SK-N-SH (cell line): ENCODE data around the gene ARHGAP23. TPM values are rescaled to one million over a fixed set of nuclear protein-coding genes. Genes with fewer than 3 reads are reported as not detected.

Source experiments
- CTCF ChIA-PET: fragments of 300-600, 350-600 bp; formaldehyde crosslinking; extraction: SDS; loops from one replicate; lab custom pipeline; 2021; lab: Yijun Ruan, JAX
- POLR2A ChIA-PET: fragments of 350-600 bp; sonication (Branson Sonifier 250); formaldehyde crosslinking; extraction: SDS; loops from one replicate; lab custom pipeline; 2020; ENCODE audit warnings: antibody characterized with exemption, inconsistent platforms; lab: Yijun Ruan, JAX
- DNase-seq: peaks from one replicate; pipeline ENCODE4 v3.0.0; 2012
- H2AFZ ChIP-seq: fragments of 200-600 bp; sonication (generic); 2 replicates; pipeline ENCODE4 v1.8.1; 2016; ENCODE audit warnings: antibody characterized with exemption, mild to moderate bottlenecking, low read depth
- H3F3A ChIP-seq: fragments of 200-600 bp; sonication (generic); replicated peaks from 2 replicates; pipeline ENCODE3; 2016; ENCODE audit warnings: antibody characterized with exemption, mild to moderate bottlenecking; ENCODE audit not compliant: insufficient read depth
- H3K27ac ChIP-seq, 2 experiments: fragments of 200-500 bp in 1 of 2; fragments of 200-600 bp in 1 of 2; sonication (Bioruptor generic) in 1 of 2; sonication (generic), shearing (Covaris generic) in 1 of 2; 2 replicates each; pipeline versions ENCODE4 v1.5.1 to v1.6.1; 2014 to 2016; ENCODE audit warnings: low read depth in 2 of 2, inconsistent platforms in 1 of 2, low read length in 1 of 2, mild to moderate bottlenecking in 1 of 2, mixed read lengths in 1 of 2
- H3K27me3 ChIP-seq: fragments of 200-600 bp; sonication (generic), shearing (Covaris generic); 2 replicates; pipeline ENCODE4 v1.6.1; 2016; ENCODE audit warnings: mixed run types; ENCODE audit not compliant: insufficient read depth
- H3K36me3 ChIP-seq, 2 experiments: fragments of 200-500 bp in 1 of 2; fragments of 200-600 bp in 1 of 2; sonication (Bioruptor generic) in 1 of 2; sonication (generic) in 1 of 2; replicated peaks in 1 of 2; 2 replicates each; pipeline versions ENCODE3 to v1.5.1; 2014 to 2016; ENCODE audit warnings: low read length in 1 of 2, mild to moderate bottlenecking in 1 of 2; ENCODE audit not compliant: insufficient read depth in 2 of 2, control insufficient read depth in 1 of 2
- H3K4me1 ChIP-seq, 2 experiments: fragments of 200-500 bp in 1 of 2; fragments of 200-600 bp in 1 of 2; sonication (Bioruptor generic) in 1 of 2; sonication (generic), shearing (Covaris generic) in 1 of 2; 2 replicates each; pipeline versions ENCODE4 v1.5.1 to v1.6.1; 2014 to 2016; ENCODE audit warnings: low read depth in 1 of 2, low read length in 1 of 2, mixed run types in 1 of 2; ENCODE audit not compliant: insufficient read depth in 2 of 2, control insufficient read depth in 1 of 2
- H3K4me2 ChIP-seq: fragments of 200-600 bp; sonication (generic), shearing (Covaris generic); 2 replicates; pipeline ENCODE4 v1.6.1; 2017; ENCODE audit warnings: mixed run types
- H3K4me3 ChIP-seq, 2 experiments: fragments of 200-500 bp in 1 of 2; fragments of 200-600 bp in 1 of 2; sonication (Bioruptor generic) in 1 of 2; sonication (generic), shearing (Covaris generic) in 1 of 2; 2 replicates each; pipeline versions ENCODE4 v1.5.1 to v1.8.1; 2014 to 2016; ENCODE audit warnings: low read depth in 2 of 2, inconsistent platforms in 1 of 2, low read length in 1 of 2, mild to moderate bottlenecking in 1 of 2, mixed read lengths in 1 of 2, moderate library complexity in 1 of 2
- H3K79me2 ChIP-seq: fragments of 200-600 bp; sonication (generic); 2 replicates; pipeline ENCODE4 v1.8.1; 2017; ENCODE audit warnings: mild to moderate bottlenecking; ENCODE audit not compliant: insufficient read depth
- H3K9ac ChIP-seq: fragments of 200-600 bp; sonication (generic); 2 replicates; pipeline ENCODE4 v1.6.1; 2017; ENCODE audit warnings: mixed run types
- H3K9me2 ChIP-seq: fragments of 200-600 bp; sonication (generic); 2 replicates; pipeline ENCODE4 v1.6.1; 2017; ENCODE audit warnings: mixed run types
- H3K9me3 ChIP-seq: fragments of 200-600 bp; sonication (generic); 2 replicates; pipeline ENCODE4 v1.6.1; 2017; ENCODE audit warnings: mixed run types, mild to moderate bottlenecking, moderate library complexity
- H4K20me1 ChIP-seq: fragments of 200-600 bp; sonication (generic); 2 replicates; pipeline ENCODE4 v1.6.1; 2017; ENCODE audit warnings: mild to moderate bottlenecking, mixed run types; ENCODE audit not compliant: insufficient read depth
- CHD2 ChIP-seq: fragments of 150-350 bp; IDR thresholded peaks from 2 replicates; pipeline ENCODE4 v1.6.1; 2018; ENCODE audit warnings: low read length; ENCODE audit not compliant: partially characterized antibody
- CTCF ChIP-seq: fragments of 200-600 bp; sonication (generic); IDR thresholded peaks from 2 replicates; pipeline ENCODE4 v1.6.1; 2017; ENCODE audit warnings: antibody characterized with exemption, mild to moderate bottlenecking, moderate library complexity
- ELF1 ChIP-seq: IDR thresholded peaks from 2 replicates; pipeline ENCODE4 v1.4.0; 2012
- EP300 ChIP-seq, 2 experiments: IDR thresholded peaks; 2 replicates each; pipeline versions ENCODE4 v1.4.0 to v1.6.1; 2012; ENCODE audit warnings: borderline replicate concordance in 1 of 2, low read depth in 1 of 2, low read length in 1 of 2
- EZH2phosphoT487 ChIP-seq: fragments of 200-600 bp; sonication (generic); IDR thresholded peaks from 2 replicates; pipeline ENCODE4 v1.6.1; 2017; ENCODE audit warnings: low read depth, mixed run types, mild to moderate bottlenecking, antibody characterized with exemption, moderate library complexity, borderline replicate concordance
- FOXM1 ChIP-seq: IDR thresholded peaks from 2 replicates; pipeline ENCODE4 v1.4.0; 2012; ENCODE audit warnings: low read depth, mild to moderate bottlenecking
- JUND ChIP-seq: IDR thresholded peaks from 2 replicates; pipeline ENCODE4 v1.4.0; 2012
- NRF1 ChIP-seq: IDR thresholded peaks from 2 replicates; pipeline ENCODE4 v1.6.1; 2012; ENCODE audit warnings: low read depth, mild to moderate bottlenecking, low read length
- PBX3 ChIP-seq: IDR thresholded peaks from 2 replicates; pipeline ENCODE4; 2012
- POLR2AphosphoS5 ChIP-seq: IDR thresholded peaks from 2 replicates; pipeline ENCODE4 v1.6.1; 2012; ENCODE audit warnings: low read depth, low read length
- RAD21 ChIP-seq: IDR thresholded peaks from 2 replicates; pipeline ENCODE4 v1.6.1; 2012; ENCODE audit warnings: mild to moderate bottlenecking, low read length
- SMC3 ChIP-seq: IDR thresholded peaks from 2 replicates; pipeline ENCODE4 v1.6.1; 2012; ENCODE audit warnings: low read depth, low read length, improper control_type of control experiment
- TCF12 ChIP-seq: IDR thresholded peaks from 2 replicates; pipeline ENCODE4 v1.4.0; 2012
- TEAD4 ChIP-seq: IDR thresholded peaks from 2 replicates; pipeline ENCODE4 v1.4.0; 2012; ENCODE audit warnings: mild to moderate bottlenecking, borderline replicate concordance; ENCODE audit not compliant: insufficient read depth
- YY1 ChIP-seq: IDR thresholded peaks from 2 replicates; pipeline ENCODE4 v1.4.0; 2012; ENCODE audit warnings: low read depth, mild to moderate bottlenecking
- WGBS: methylation state at CpG from one replicate; pipeline ENCODE4 v1.1.6; 2017; ENCODE audit warnings: low lambda C conversion rate; 5-methylcytosine and 5-hydroxymethylcytosine counted together
- polyA plus RNA-seq, 3 experiments: library from polyadenylated mRNA; depleted of rRNA; stranded (reverse); fragments of >200 nt; gene quantifications; 2 replicates each; pipeline ENCODE4 v1.2.3, GENCODE V29; 2012
- TF ChIP-seq, protein P1 (sequence below): IDR thresholded peaks from 2 replicates; pipeline ENCODE4 v1.4.0; 2012; ENCODE audit warnings: low read depth, borderline replicate concordance
- TF ChIP-seq, protein P2 (sequence below): fragments of 150-350 bp; IDR thresholded peaks from 2 replicates; pipeline ENCODE4 v1.6.1; 2016; ENCODE audit warnings: mild to moderate bottlenecking, low read depth, low read length

The ARHGAP23 gene
- polyA plus RNA-seq, 1 of the 3 experiments (the other 2 are of a cell fraction): 19.2 TPM

DNA sequence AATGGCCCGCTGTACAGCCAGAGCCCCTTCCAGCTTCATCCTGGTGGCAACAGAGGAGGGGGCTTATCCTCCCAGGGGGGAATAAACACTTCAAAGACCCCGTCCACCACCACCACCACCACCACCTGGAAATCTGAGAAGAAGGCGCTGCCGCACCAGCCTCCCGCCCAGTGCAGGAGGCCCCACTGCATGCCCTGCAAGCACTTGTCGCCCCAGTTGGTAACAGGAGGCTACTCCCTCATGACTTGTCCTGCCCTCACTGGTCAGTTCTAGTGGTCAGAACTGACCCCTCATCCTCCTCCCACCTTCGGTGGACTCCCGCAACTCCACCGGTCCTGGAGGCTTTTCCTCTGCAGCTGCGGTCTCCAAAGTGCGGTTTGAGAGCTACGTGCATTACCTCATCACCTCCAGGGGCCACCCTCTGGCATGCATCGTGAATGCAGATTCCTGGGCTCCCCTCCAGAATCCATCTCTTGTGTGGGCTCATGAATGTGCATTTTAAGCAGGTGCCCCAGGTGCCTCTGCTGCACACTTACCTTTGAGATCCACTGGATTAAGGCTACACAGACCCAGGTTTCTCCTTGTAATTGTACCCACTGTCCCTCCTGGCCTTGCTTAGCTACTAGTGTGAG lies 105.7 kb downstream of the ARHGAP23 start (continued):
- TF ChIP-seq, protein P1, sequence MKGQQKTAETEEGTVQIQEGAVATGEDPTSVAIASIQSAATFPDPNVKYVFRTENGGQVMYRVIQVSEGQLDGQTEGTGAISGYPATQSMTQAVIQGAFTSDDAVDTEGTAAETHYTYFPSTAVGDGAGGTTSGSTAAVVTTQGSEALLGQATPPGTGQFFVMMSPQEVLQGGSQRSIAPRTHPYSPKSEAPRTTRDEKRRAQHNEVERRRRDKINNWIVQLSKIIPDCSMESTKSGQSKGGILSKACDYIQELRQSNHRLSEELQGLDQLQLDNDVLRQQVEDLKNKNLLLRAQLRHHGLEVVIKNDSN: no peak
- TF ChIP-seq ELF1: no peak

- H3K4me2 ChIP-seq: no peak overlapping the region
- peaks cover 4% of the 10 kb centered on the region for H3F3A ChIP-seq
- no peak for TF ChIP-seq POLR2AphosphoS5
- TF ChIP-seq, protein P2, sequence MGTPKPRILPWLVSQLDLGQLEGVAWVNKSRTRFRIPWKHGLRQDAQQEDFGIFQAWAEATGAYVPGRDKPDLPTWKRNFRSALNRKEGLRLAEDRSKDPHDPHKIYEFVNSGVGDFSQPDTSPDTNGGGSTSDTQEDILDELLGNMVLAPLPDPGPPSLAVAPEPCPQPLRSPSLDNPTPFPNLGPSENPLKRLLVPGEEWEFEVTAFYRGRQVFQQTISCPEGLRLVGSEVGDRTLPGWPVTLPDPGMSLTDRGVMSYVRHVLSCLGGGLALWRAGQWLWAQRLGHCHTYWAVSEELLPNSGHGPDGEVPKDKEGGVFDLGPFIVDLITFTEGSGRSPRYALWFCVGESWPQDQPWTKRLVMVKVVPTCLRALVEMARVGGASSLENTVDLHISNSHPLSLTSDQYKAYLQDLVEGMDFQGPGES: no peak
- TF ChIP-seq JUND: no peak
- no peak for TF ChIP-seq EZH2phosphoT487
- TF ChIP-seq FOXM1: no peak
- TF ChIP-seq YY1: no peak
- TF ChIP-seq NRF1: no peak
- TF ChIP-seq SMC3: no peak
- no peak for TF ChIP-seq EP300 (IDR thresholded peaks at IDR 0.05; ENCODE audit: borderline replicate concordance in 1 of 2, low read depth in 1 of 2, low read length in 1 of 2)
- TF ChIP-seq PBX3: no peak
- TF ChIP-seq TEAD4: no peak
- no peak for TF ChIP-seq TCF12
- TF ChIP-seq CTCF: no peak
- TF ChIP-seq CHD2: no peak
- no peak for TF ChIP-seq RAD21
- no peak overlapping the region for H3K27ac ChIP-seq
- no peaks in the 10 kb centered on the region; the same call in 1 of the 2 replicates for H3K27me3 ChIP-seq
- H3K9me3 ChIP-seq: no peaks in the 10 kb centered on the region
- no peak for DNase-seq
- WGBS: 71% methylated on average over 5 of the region's 7 CpGs
- POLR2A ChIA-PET: no interaction called here
- no peaks in the 10 kb centered on the region for H4K20me1 ChIP-seq
- H2AFZ ChIP-seq: no peak overlapping the region
- H3K9ac ChIP-seq: no peak overlapping the region
- CTCF ChIA-PET: interaction anchor here (0.7 to 7.8 kb wide), 7 partner anchors 11 to 201 kb away, joined by 3 to 57 read pairs (median 4); no protein-coding TSS in a partner anchor
- no peaks in the 10 kb centered on the region for H3K36me3 ChIP-seq
- no peaks in the 10 kb centered on the region for H3K9me2 ChIP-seq
- H3K4me1 ChIP-seq: no peaks in the 10 kb centered on the region
- no peak overlapping the region for H3K4me3 ChIP-seq
- no peaks in the 10 kb centered on the region for H3K79me2 ChIP-seq
Observed at GRCh38 chr17:38534498-38534885, 106.2 kb downstream of the ARHGAP23 start.
